ENCODE results near the gene SMYD3.

- no peak for TF ChIP-seq EZH2phosphoT487 (conservative IDR thresholded peaks at IDR 0.05; ENCODE audit: low read length)
- TF ChIP-seq CTCF (IDR thresholded peaks at IDR 0.05; ENCODE audit: insufficient read depth, low read length, poor library complexity, severe bottlenecking) = no peak
Measured at GRCh38 chr1:246448373-246448772, 58.7 kb downstream of the SMYD3 start.
